SK-N-SH (cell line): ENCODE results near the gene AKT2. TPM values are rescaled to one million over a fixed set of nuclear protein-coding genes. Genes with fewer than 3 reads are reported as not detected.

Experiments
- CTCF ChIA-PET: fragments of 300-600, 350-600 bp; formaldehyde crosslinking; extraction: SDS; loops from one replicate; lab custom pipeline; 2021; lab: Yijun Ruan, JAX
- POLR2A ChIA-PET: fragments of 350-600 bp; sonication (Branson Sonifier 250); formaldehyde crosslinking; extraction: SDS; loops from one replicate; lab custom pipeline; 2020; ENCODE audit warnings: antibody characterized with exemption, inconsistent platforms; lab: Yijun Ruan, JAX
- DNase-seq: peaks from one replicate; pipeline ENCODE4 v3.0.0; 2012
- H2AFZ ChIP-seq: fragments of 200-600 bp; sonication (generic); 2 replicates; pipeline ENCODE4 v1.8.1; 2016; ENCODE audit warnings: antibody characterized with exemption, mild to moderate bottlenecking, low read depth
- H3F3A ChIP-seq: fragments of 200-600 bp; sonication (generic); replicated peaks from 2 replicates; pipeline ENCODE3; 2016; ENCODE audit warnings: antibody characterized with exemption, mild to moderate bottlenecking; ENCODE audit not compliant: insufficient read depth
- H3K27ac ChIP-seq, 2 experiments: fragments of 200-500 bp in 1 of 2; fragments of 200-600 bp in 1 of 2; sonication (Bioruptor generic) in 1 of 2; sonication (generic), shearing (Covaris generic) in 1 of 2; 2 replicates each; pipeline versions ENCODE4 v1.5.1 to v1.6.1; 2014 to 2016; ENCODE audit warnings: low read depth in 2 of 2, inconsistent platforms in 1 of 2, low read length in 1 of 2, mild to moderate bottlenecking in 1 of 2, mixed read lengths in 1 of 2
- H3K27me3 ChIP-seq: fragments of 200-600 bp; sonication (generic), shearing (Covaris generic); 2 replicates; pipeline ENCODE4 v1.6.1; 2016; ENCODE audit warnings: mixed run types; ENCODE audit not compliant: insufficient read depth
- H3K36me3 ChIP-seq, 2 experiments: fragments of 200-500 bp in 1 of 2; fragments of 200-600 bp in 1 of 2; sonication (Bioruptor generic) in 1 of 2; sonication (generic) in 1 of 2; replicated peaks in 1 of 2; 2 replicates each; pipeline versions ENCODE3 to v1.5.1; 2014 to 2016; ENCODE audit warnings: low read length in 1 of 2, mild to moderate bottlenecking in 1 of 2; ENCODE audit not compliant: insufficient read depth in 2 of 2, control insufficient read depth in 1 of 2
- H3K4me1 ChIP-seq, 2 experiments: fragments of 200-500 bp in 1 of 2; fragments of 200-600 bp in 1 of 2; sonication (Bioruptor generic) in 1 of 2; sonication (generic), shearing (Covaris generic) in 1 of 2; 2 replicates each; pipeline versions ENCODE4 v1.5.1 to v1.6.1; 2014 to 2016; ENCODE audit warnings: low read depth in 1 of 2, low read length in 1 of 2, mixed run types in 1 of 2; ENCODE audit not compliant: insufficient read depth in 2 of 2, control insufficient read depth in 1 of 2
- H3K4me2 ChIP-seq: fragments of 200-600 bp; sonication (generic), shearing (Covaris generic); 2 replicates; pipeline ENCODE4 v1.6.1; 2017; ENCODE audit warnings: mixed run types
- H3K4me3 ChIP-seq, 2 experiments: fragments of 200-500 bp in 1 of 2; fragments of 200-600 bp in 1 of 2; sonication (Bioruptor generic) in 1 of 2; sonication (generic), shearing (Covaris generic) in 1 of 2; 2 replicates each; pipeline versions ENCODE4 v1.5.1 to v1.8.1; 2014 to 2016; ENCODE audit warnings: low read depth in 2 of 2, inconsistent platforms in 1 of 2, low read length in 1 of 2, mild to moderate bottlenecking in 1 of 2, mixed read lengths in 1 of 2, moderate library complexity in 1 of 2
- H3K79me2 ChIP-seq: fragments of 200-600 bp; sonication (generic); 2 replicates; pipeline ENCODE4 v1.8.1; 2017; ENCODE audit warnings: mild to moderate bottlenecking; ENCODE audit not compliant: insufficient read depth
- H3K9ac ChIP-seq: fragments of 200-600 bp; sonication (generic); 2 replicates; pipeline ENCODE4 v1.6.1; 2017; ENCODE audit warnings: mixed run types
- H3K9me2 ChIP-seq: fragments of 200-600 bp; sonication (generic); 2 replicates; pipeline ENCODE4 v1.6.1; 2017; ENCODE audit warnings: mixed run types
- H3K9me3 ChIP-seq: fragments of 200-600 bp; sonication (generic); 2 replicates; pipeline ENCODE4 v1.6.1; 2017; ENCODE audit warnings: mixed run types, mild to moderate bottlenecking, moderate library complexity
- H4K20me1 ChIP-seq: fragments of 200-600 bp; sonication (generic); 2 replicates; pipeline ENCODE4 v1.6.1; 2017; ENCODE audit warnings: mild to moderate bottlenecking, mixed run types; ENCODE audit not compliant: insufficient read depth
- ELF1 ChIP-seq: IDR thresholded peaks from 2 replicates; pipeline ENCODE4 v1.4.0; 2012
- EZH2phosphoT487 ChIP-seq: fragments of 200-600 bp; sonication (generic); IDR thresholded peaks from 2 replicates; pipeline ENCODE4 v1.6.1; 2017; ENCODE audit warnings: low read depth, mixed run types, mild to moderate bottlenecking, antibody characterized with exemption, moderate library complexity, borderline replicate concordance
- FOXJ3 ChIP-seq: sonication (generic); formaldehyde crosslinking; IDR thresholded peaks from 2 replicates; pipeline ENCODE4 v1.5.1; 2020; ENCODE audit warnings: mild to moderate bottlenecking, missing genetic modification reagents
- FOXM1 ChIP-seq: IDR thresholded peaks from 2 replicates; pipeline ENCODE4 v1.4.0; 2012; ENCODE audit warnings: low read depth, mild to moderate bottlenecking
- GABPA ChIP-seq: IDR thresholded peaks from 2 replicates; pipeline ENCODE4 v1.4.0; 2012; ENCODE audit warnings: low read depth, mild to moderate bottlenecking
- GATA2 ChIP-seq: sonication (generic); formaldehyde crosslinking; IDR thresholded peaks from 2 replicates; pipeline ENCODE4 v1.5.0; 2020; ENCODE audit warnings: mild to moderate bottlenecking, missing genetic modification reagents
- JUND ChIP-seq: IDR thresholded peaks from 2 replicates; pipeline ENCODE4 v1.4.0; 2012
- MEF2A ChIP-seq: IDR thresholded peaks from 2 replicates; pipeline ENCODE4 v1.4.0; 2012; ENCODE audit warnings: low read depth, borderline replicate concordance
- NFIC ChIP-seq: IDR thresholded peaks from 2 replicates; pipeline ENCODE4 v1.4.0; 2012; ENCODE audit warnings: borderline replicate concordance
- POLR2AphosphoS5 ChIP-seq: IDR thresholded peaks from 2 replicates; pipeline ENCODE4 v1.6.1; 2012; ENCODE audit warnings: low read depth, low read length
- RAD21 ChIP-seq: IDR thresholded peaks from 2 replicates; pipeline ENCODE4 v1.6.1; 2012; ENCODE audit warnings: mild to moderate bottlenecking, low read length
- RCOR1 ChIP-seq: fragments of 150-350 bp; IDR thresholded peaks from 2 replicates; pipeline ENCODE4 v1.6.1; 2017; ENCODE audit warnings: antibody characterized with exemption, low read length
- RFX5 ChIP-seq: IDR thresholded peaks from 2 replicates; pipeline ENCODE4 v1.6.1; 2012; ENCODE audit warnings: mild to moderate bottlenecking, improper control_type of control experiment, low read length
- SIN3A ChIP-seq: IDR thresholded peaks from 2 replicates; pipeline ENCODE4 v1.6.1; 2012; ENCODE audit warnings: low read depth, mild to moderate bottlenecking, low read length, moderate library complexity, borderline replicate concordance
- SMC3 ChIP-seq: IDR thresholded peaks from 2 replicates; pipeline ENCODE4 v1.6.1; 2012; ENCODE audit warnings: low read depth, low read length, improper control_type of control experiment
- TAF1 ChIP-seq: IDR thresholded peaks from 2 replicates; pipeline ENCODE4 v1.6.1; 2012; ENCODE audit warnings: low read depth, mild to moderate bottlenecking, low read length, moderate library complexity, borderline replicate concordance
- TEAD4 ChIP-seq: IDR thresholded peaks from 2 replicates; pipeline ENCODE4 v1.4.0; 2012; ENCODE audit warnings: mild to moderate bottlenecking, borderline replicate concordance; ENCODE audit not compliant: insufficient read depth
- YY1 ChIP-seq: IDR thresholded peaks from 2 replicates; pipeline ENCODE4 v1.4.0; 2012; ENCODE audit warnings: low read depth, mild to moderate bottlenecking
- WGBS: methylation state at CpG from one replicate; pipeline ENCODE4 v1.1.6; 2017; ENCODE audit warnings: low lambda C conversion rate; 5-methylcytosine and 5-hydroxymethylcytosine counted together
- polyA plus RNA-seq, 3 experiments: library from polyadenylated mRNA; depleted of rRNA; stranded (reverse); fragments of >200 nt; gene quantifications; 2 replicates each; pipeline ENCODE4 v1.2.3, GENCODE V29; 2012
- TF ChIP-seq, protein P1 (sequence below): IDR thresholded peaks from 2 replicates; pipeline ENCODE4 v1.4.0; 2012; ENCODE audit warnings: low read depth
- TF ChIP-seq, protein P2 (sequence below): fragments of 150-350 bp; IDR thresholded peaks from 2 replicates; pipeline ENCODE4 v1.6.1; 2016; ENCODE audit warnings: mild to moderate bottlenecking, low read depth, low read length
- TF ChIP-seq, protein P3 (sequence below): IDR thresholded peaks from 2 replicates; pipeline ENCODE4; 2012
- TF ChIP-seq, protein P4 (sequence below): fragments of 200-600 bp; sonication (generic); IDR thresholded peaks from 2 replicates; pipeline ENCODE4 v1.6.1; 2017; ENCODE audit warnings: antibody characterized with exemption, mild to moderate bottlenecking, moderate library complexity

The AKT2 gene
- polyA plus RNA-seq, 1 of the 3 experiments (the other 2 are of a cell fraction): 99.8 TPM

DNA sequence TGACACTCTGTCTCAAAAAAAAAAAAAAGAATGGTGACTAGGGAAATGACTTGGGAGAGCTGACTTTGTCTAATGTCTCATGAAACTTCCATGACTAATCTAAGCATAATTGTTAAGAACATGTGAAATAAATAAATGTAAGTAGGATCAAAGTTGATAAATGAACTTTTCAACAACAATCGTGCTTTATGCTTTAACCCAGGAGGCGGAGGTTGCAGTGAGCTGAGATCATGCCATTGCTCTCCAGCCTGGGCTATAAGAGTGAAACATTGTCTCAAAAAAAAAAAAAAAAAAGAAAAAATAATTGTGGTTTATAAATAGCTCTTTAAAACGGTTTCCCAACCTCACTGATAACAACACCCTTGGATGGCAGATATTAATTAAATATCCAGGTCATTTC lies 12.9 kb upstream of the AKT2 start (continued):
- no peak for TF ChIP-seq RCOR1
- TF ChIP-seq NFIC: no peak
- no peak for TF ChIP-seq ELF1
- TF ChIP-seq POLR2AphosphoS5: no peak
- TF ChIP-seq, protein P1, sequence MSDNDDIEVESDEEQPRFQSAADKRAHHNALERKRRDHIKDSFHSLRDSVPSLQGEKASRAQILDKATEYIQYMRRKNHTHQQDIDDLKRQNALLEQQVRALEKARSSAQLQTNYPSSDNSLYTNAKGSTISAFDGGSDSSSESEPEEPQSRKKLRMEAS: no peak

DNA sequence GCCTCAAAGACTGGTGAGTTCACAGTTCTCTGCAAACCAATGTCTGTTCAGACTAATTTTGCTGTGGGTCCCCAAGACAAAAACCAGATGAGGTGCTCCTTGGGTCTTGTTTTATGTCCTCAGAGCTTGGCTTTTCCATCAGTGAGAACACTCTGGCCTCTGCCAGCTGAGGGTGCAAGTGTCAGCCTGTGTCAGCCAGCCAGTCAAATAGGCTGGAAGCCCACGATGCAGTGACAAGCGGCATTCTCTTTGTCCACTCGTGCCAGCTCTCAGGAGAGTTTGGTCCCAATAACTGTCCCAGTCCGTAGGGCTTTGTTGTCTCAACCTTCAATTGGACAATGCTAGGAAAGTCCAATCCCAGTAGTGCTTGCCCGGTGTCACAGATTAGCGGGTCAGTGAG lies 9.4 kb upstream of the AKT2 start:
- Histone ChIP-seq H3K27me3 (no peaks in the 10 kb centered on the region), H3K9me2 (no peaks in the 10 kb centered on the region), H3K4me2 (no peak overlapping the region), H3K4me3 (no peak overlapping the region), H2AFZ (no peak overlapping the region), H4K20me1 (no peaks in the 10 kb centered on the region), H3K9ac (no peak overlapping the region), H3K27ac (no peak overlapping the region), H3K4me1 (no peaks in the 10 kb centered on the region), H3K79me2 (no peaks in the 10 kb centered on the region), H3K36me3 (no peaks in the 10 kb centered on the region), H3K9me3 (no peaks in the 10 kb centered on the region), H3F3A (peaks cover 5% of the 10 kb centered on the region)
- ChIA-PET CTCF (interaction anchor here (1.2 to 1.5 kb wide), 2 partner anchors 10 to 155 kb away, joined by 4 to 6 read pairs; no protein-coding TSS in a partner anchor), POLR2A (no interaction called here)
- no peak for DNase-seq
- TF ChIP-seq NFIC (no peak), YY1 (no peak), MEF2A (no peak), FOXM1 (no peak), SIN3A (no peak), TAF1 (no peak), FOXJ3 (CRISPR knock-in tag) (no peak), GABPA (no peak), JUND (no peak), POLR2AphosphoS5 (no peak), RFX5 (no peak)
- TF ChIP-seq, protein P2, sequence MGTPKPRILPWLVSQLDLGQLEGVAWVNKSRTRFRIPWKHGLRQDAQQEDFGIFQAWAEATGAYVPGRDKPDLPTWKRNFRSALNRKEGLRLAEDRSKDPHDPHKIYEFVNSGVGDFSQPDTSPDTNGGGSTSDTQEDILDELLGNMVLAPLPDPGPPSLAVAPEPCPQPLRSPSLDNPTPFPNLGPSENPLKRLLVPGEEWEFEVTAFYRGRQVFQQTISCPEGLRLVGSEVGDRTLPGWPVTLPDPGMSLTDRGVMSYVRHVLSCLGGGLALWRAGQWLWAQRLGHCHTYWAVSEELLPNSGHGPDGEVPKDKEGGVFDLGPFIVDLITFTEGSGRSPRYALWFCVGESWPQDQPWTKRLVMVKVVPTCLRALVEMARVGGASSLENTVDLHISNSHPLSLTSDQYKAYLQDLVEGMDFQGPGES: no peak
- TF ChIP-seq, protein P3, sequence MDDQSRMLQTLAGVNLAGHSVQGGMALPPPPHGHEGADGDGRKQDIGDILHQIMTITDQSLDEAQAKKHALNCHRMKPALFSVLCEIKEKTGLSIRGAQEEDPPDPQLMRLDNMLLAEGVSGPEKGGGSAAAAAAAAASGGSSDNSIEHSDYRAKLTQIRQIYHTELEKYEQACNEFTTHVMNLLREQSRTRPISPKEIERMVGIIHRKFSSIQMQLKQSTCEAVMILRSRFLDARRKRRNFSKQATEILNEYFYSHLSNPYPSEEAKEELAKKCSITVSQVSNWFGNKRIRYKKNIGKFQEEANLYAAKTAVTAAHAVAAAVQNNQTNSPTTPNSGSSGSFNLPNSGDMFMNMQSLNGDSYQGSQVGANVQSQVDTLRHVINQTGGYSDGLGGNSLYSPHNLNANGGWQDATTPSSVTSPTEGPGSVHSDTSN: no peak
- 91% methylated on average over 6 of the region's 6 CpGs for WGBS

DNA sequence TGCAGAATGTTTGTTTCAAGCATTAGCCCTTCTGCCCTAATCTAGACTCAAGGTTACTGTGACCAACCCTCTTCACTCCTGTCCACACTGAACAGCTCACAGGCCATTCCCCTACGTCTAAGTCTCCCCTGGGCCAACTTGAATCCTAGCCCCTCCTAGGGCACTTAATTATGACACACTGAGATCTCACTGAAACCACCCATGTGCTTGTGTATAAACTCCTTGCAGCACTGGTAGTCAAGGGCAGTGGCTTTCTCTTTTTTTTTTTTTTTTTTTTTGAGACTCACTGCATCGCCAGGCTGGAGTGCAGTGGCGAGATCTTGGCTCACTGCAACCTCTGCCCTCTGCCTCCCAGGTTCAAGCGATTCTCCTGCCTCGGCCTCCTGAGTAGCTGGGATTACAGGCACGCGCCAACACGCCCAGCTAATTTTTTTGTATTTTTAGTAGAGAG lies 1.9 kb upstream of the AKT2 start:
- WGBS: 94% methylated on average over 8 of the region's 8 CpGs
- Histone ChIP-seq H4K20me1 (no peaks in the 10 kb centered on the region; the same call in 1 of the 2 replicates), H3K36me3 (peaks cover 0 to 3% of the 10 kb centered on the region in 2 experiments), H3K4me3 (no peak overlapping the region), H3F3A (peaks cover 3% of the 10 kb centered on the region), H3K27me3 (no peaks in the 10 kb centered on the region), H3K4me2 (no peak overlapping the region), H3K9me3 (no peaks in the 10 kb centered on the region), H2AFZ (no peak overlapping the region; the same call in 1 of the 2 replicates), H3K79me2 (peaks cover 30% of the 10 kb centered on the region), H3K9me2 (no peaks in the 10 kb centered on the region), H3K27ac (no peak overlapping the region), H3K9ac (no peak overlapping the region), H3K4me1 (peaks cover 16 to 24% of the 10 kb centered on the region in 2 experiments; a peak in 3 of 4 replicates)
- TF ChIP-seq EZH2phosphoT487 (no peak), RAD21 (no peak), TEAD4 (no peak), SIN3A (no peak), POLR2AphosphoS5 (no peak), YY1 (no peak), SMC3 (no peak), ELF1 (no peak), GATA2 (no peak)
- TF ChIP-seq, protein P2: no peak
- TF ChIP-seq, protein P4, sequence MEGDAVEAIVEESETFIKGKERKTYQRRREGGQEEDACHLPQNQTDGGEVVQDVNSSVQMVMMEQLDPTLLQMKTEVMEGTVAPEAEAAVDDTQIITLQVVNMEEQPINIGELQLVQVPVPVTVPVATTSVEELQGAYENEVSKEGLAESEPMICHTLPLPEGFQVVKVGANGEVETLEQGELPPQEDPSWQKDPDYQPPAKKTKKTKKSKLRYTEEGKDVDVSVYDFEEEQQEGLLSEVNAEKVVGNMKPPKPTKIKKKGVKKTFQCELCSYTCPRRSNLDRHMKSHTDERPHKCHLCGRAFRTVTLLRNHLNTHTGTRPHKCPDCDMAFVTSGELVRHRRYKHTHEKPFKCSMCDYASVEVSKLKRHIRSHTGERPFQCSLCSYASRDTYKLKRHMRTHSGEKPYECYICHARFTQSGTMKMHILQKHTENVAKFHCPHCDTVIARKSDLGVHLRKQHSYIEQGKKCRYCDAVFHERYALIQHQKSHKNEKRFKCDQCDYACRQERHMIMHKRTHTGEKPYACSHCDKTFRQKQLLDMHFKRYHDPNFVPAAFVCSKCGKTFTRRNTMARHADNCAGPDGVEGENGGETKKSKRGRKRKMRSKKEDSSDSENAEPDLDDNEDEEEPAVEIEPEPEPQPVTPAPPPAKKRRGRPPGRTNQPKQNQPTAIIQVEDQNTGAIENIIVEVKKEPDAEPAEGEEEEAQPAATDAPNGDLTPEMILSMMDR: no peak
- DNase-seq: no peak
- ChIA-PET CTCF (interaction anchor here (0.9 kb wide), 1 partner anchor 18 kb away, joined by 4 read pairs; no protein-coding TSS in a partner anchor), POLR2A (no interaction called here)
